ENCODE measurements around the gene TFB2M.

GRCh38 chr1:246513619-246514343 is 52.3 kb downstream of the TFB2M start:
- TF ChIP-seq EZH2 (IDR thresholded peaks at IDR 0.05; ENCODE audit: insufficient read depth, low read length) (no peak), CTCF (IDR thresholded peaks at IDR 0.05; ENCODE audit: insufficient read depth, low read depth, low read length) (no peak)
